Measurements from ENCODE around the gene RIC3. TPM values are rescaled to one million over a fixed set of nuclear protein-coding genes. Genes with fewer than 3 reads are reported as not detected.
A peak's percentile ranks its signal among the peaks of the same experiment; 100 is the strongest.

Gene RIC3
- total and polyA plus RNA-seq, 5 donors from 2014 or later: 1.5 to 23.8 (median 3.1) TPM

- Histone ChIP-seq H3K4me3 (ENCODE audit: low read depth, low read length) (no peak overlapping the region), H3K36me3 (ENCODE audit: control insufficient read depth, insufficient read depth, low read length) (no peaks in the 10 kb centered on the region), H3K4me1 (ENCODE audit: control insufficient read depth, insufficient read depth, low read length, poor library complexity, severe bottlenecking) (no peaks in the 10 kb centered on the region), H3K27me3 (ENCODE audit: control insufficient read depth, insufficient read depth, low read length) (no peaks in the 10 kb centered on the region), H3K27ac (ENCODE audit: insufficient read depth, low read length, poor library complexity, severe bottlenecking) (no peak overlapping the region), H3K9me3 (ENCODE audit: control insufficient read depth in 2 of 2, low read length in 2 of 2) (no peaks in the 10 kb centered on the region)
- ATAC-seq (ENCODE audit: low read depth in 2 of 2): no peak
- Mint-ChIP-seq H3K27ac (no peak overlapping the region), H3K36me3 (no peaks in the 10 kb centered on the region), H3K4me1 (peaks cover 0 to 3% (median 0%) of the 10 kb centered on the region in 4 donors), H3K4me3 (no peak overlapping the region), H3K9me3 (no peaks in the 10 kb centered on the region), H3K27me3 (no peaks in the 10 kb centered on the region)
- no peak for DNase-seq
Observed at GRCh38 chr11:8060146-8060719, 108.6 kb downstream of the RIC3 start.

GRCh38 chr11:8059571-8060011 lies 109.2 kb downstream of the RIC3 start:
- no peaks in the 10 kb centered on the region for H3K36me3 ChIP-seq (ENCODE audit: control insufficient read depth, insufficient read depth, low read length)
- H3K27me3 Mint-ChIP-seq: no peaks in the 10 kb centered on the region
- no peak overlapping the region for H3K27ac ChIP-seq (ENCODE audit: insufficient read depth, low read length, poor library complexity, severe bottlenecking)
- no peaks in the 10 kb centered on the region for H3K9me3 ChIP-seq (ENCODE audit: control insufficient read depth in 2 of 2, low read length in 2 of 2)
- no peak overlapping the region for H3K4me3 ChIP-seq (ENCODE audit: low read depth, low read length)
- no peak for DNase-seq
- H3K36me3 Mint-ChIP-seq: no peaks in the 10 kb centered on the region
- H3K4me1 Mint-ChIP-seq: peaks cover 0 to 3% (median 0%) of the 10 kb centered on the region in 4 donors
- no peak for ATAC-seq (ENCODE audit: low read depth in 2 of 2)
- no peaks in the 10 kb centered on the region for H3K27me3 ChIP-seq (ENCODE audit: control insufficient read depth, insufficient read depth, low read length)
- H3K27ac Mint-ChIP-seq: peak overlapping the region in 1 of 3 donors; percentile 45
- H3K9me3 Mint-ChIP-seq: no peaks in the 10 kb centered on the region
- no peak overlapping the region for H3K4me3 Mint-ChIP-seq
- H3K4me1 ChIP-seq (ENCODE audit: control insufficient read depth, insufficient read depth, low read length, poor library complexity, severe bottlenecking): no peaks in the 10 kb centered on the region

- no peaks in the 10 kb centered on the region for H3K36me3 Mint-ChIP-seq
Observed at GRCh38 chr11:8059030-8059429, 109.8 kb downstream of the RIC3 start.

GRCh38 chr11:8058216-8058615 lies 110.6 kb downstream of the RIC3 start:
- H3K27me3 ChIP-seq (ENCODE audit: control insufficient read depth, insufficient read depth, low read length): no peaks in the 10 kb centered on the region
- ATAC-seq (ENCODE audit: low read depth in 2 of 2) (no peak), DNase-seq (no peak)
- Mint-ChIP-seq H3K9me3 (no peaks in the 10 kb centered on the region), H3K27me3 (no peaks in the 10 kb centered on the region), H3K36me3 (no peaks in the 10 kb centered on the region), H3K4me3 (peak overlapping the region in 1 of 4 donors; percentile 27), H3K4me1 (peaks cover 0 to 3% (median 0%) of the 10 kb centered on the region in 4 donors), H3K27ac (no peak overlapping the region)
- no peaks in the 10 kb centered on the region for H3K9me3 ChIP-seq (ENCODE audit: control insufficient read depth in 2 of 2, low read length in 2 of 2)
- no peak overlapping the region for H3K27ac ChIP-seq (ENCODE audit: insufficient read depth, low read length, poor library complexity, severe bottlenecking)
- H3K4me3 ChIP-seq (ENCODE audit: low read depth, low read length): no peak overlapping the region
- H3K4me1 ChIP-seq (ENCODE audit: control insufficient read depth, insufficient read depth, low read length, poor library complexity, severe bottlenecking): no peaks in the 10 kb centered on the region
- H3K36me3 ChIP-seq (ENCODE audit: control insufficient read depth, insufficient read depth, low read length): no peaks in the 10 kb centered on the region

More at GRCh38 chr11:8059030-8059429, 109.8 kb downstream of the RIC3 start:
- Mint-ChIP-seq H3K4me1 (peaks cover 0 to 3% (median 0%) of the 10 kb centered on the region in 4 donors), H3K27me3 (no peaks in the 10 kb centered on the region), H3K9me3 (no peaks in the 10 kb centered on the region), H3K27ac (peak overlapping the region in 1 of 3 donors; percentile 45), H3K4me3 (no peak overlapping the region)
- no peaks in the 10 kb centered on the region for H3K9me3 ChIP-seq (ENCODE audit: control insufficient read depth in 2 of 2, low read length in 2 of 2)
- no peak overlapping the region for H3K4me3 ChIP-seq (ENCODE audit: low read depth, low read length)
- H3K36me3 ChIP-seq (ENCODE audit: control insufficient read depth, insufficient read depth, low read length): no peaks in the 10 kb centered on the region
- ATAC-seq (ENCODE audit: low read depth in 2 of 2) (no peak), DNase-seq (no peak)
- no peak overlapping the region for H3K27ac ChIP-seq (ENCODE audit: insufficient read depth, low read length, poor library complexity, severe bottlenecking)
- H3K4me1 ChIP-seq (ENCODE audit: control insufficient read depth, insufficient read depth, low read length, poor library complexity, severe bottlenecking): no peaks in the 10 kb centered on the region
- H3K27me3 ChIP-seq (ENCODE audit: control insufficient read depth, insufficient read depth, low read length): no peaks in the 10 kb centered on the region

- Mint-ChIP-seq H3K4me1 (peaks cover 0 to 3% (median 0%) of the 10 kb centered on the region in 4 donors), H3K36me3 (no peaks in the 10 kb centered on the region), H3K27ac (no peak overlapping the region), H3K9me3 (no peaks in the 10 kb centered on the region), H3K4me3 (no peak overlapping the region), H3K27me3 (no peaks in the 10 kb centered on the region)
- ATAC-seq (ENCODE audit: low read depth in 2 of 2): no peak
- no peak overlapping the region for H3K27ac ChIP-seq (ENCODE audit: insufficient read depth, low read length, poor library complexity, severe bottlenecking)
- DNase-seq: no peak
- no peaks in the 10 kb centered on the region for H3K4me1 ChIP-seq (ENCODE audit: control insufficient read depth, insufficient read depth, low read length, poor library complexity, severe bottlenecking)
- H3K36me3 ChIP-seq (ENCODE audit: control insufficient read depth, insufficient read depth, low read length): no peaks in the 10 kb centered on the region
- H3K27me3 ChIP-seq (ENCODE audit: control insufficient read depth, insufficient read depth, low read length): no peaks in the 10 kb centered on the region
- H3K9me3 ChIP-seq (ENCODE audit: control insufficient read depth in 2 of 2, low read length in 2 of 2): no peaks in the 10 kb centered on the region
- no peak overlapping the region for H3K4me3 ChIP-seq (ENCODE audit: low read depth, low read length)
Observed at GRCh38 chr11:8056810-8057463, 111.9 kb downstream of the RIC3 start.

Other genes starting within 250 kb of the RIC3 start
- not detected for gene OR10A6, start 237.8 kb downstream of the RIC3 start, total RNA-seq
- not detected for gene OR10A6, start 237.8 kb downstream of the RIC3 start, polyA plus RNA-seq
- not detected for gene OR10A3, start 227.3 kb downstream of the RIC3 start, total RNA-seq
- not detected for gene OR10A3, start 227.3 kb downstream of the RIC3 start, polyA plus RNA-seq
- not detected for gene NLRP10, start 203.6 kb downstream of the RIC3 start, total RNA-seq
- gene NLRP10, start 203.6 kb downstream of the RIC3 start, polyA plus RNA-seq: not detected
- 331 TPM for gene EIF3F, start 181.7 kb downstream of the RIC3 start, total RNA-seq
- gene EIF3F, start 181.7 kb downstream of the RIC3 start, polyA plus RNA-seq: 100 to 1,000 TPM; 393 to 507 (median 480) TPM
- gene TUB, start 87.8 kb downstream of the RIC3 start, total RNA-seq: 0.27 TPM
- gene TUB, start 87.8 kb downstream of the RIC3 start, polyA plus RNA-seq: under 1 TPM in 2 of 4 donors, not detected in 2; 0.02 to 0.28 TPM
- gene LMO1, start 94.9 kb upstream of the RIC3 start, total RNA-seq: not detected
- gene LMO1, start 94.9 kb upstream of the RIC3 start, polyA plus RNA-seq: under 1 TPM in 1 of 4 donors, not detected in 3; 0.24 TPM